ENCODE data around the gene SAMD4A. TPM values are rescaled to one million over a fixed set of nuclear protein-coding genes. Genes with fewer than 3 reads are reported as not detected.
"Not testable (repeated sequence)": the region's sequence is repeated elsewhere in the genome, so short reads cannot be mapped to it uniquely, and the experiment has no call there.

Gene SAMD4A
- total RNA-seq, 1 experiment from 2014 or later: 9.2 TPM

DNA sequence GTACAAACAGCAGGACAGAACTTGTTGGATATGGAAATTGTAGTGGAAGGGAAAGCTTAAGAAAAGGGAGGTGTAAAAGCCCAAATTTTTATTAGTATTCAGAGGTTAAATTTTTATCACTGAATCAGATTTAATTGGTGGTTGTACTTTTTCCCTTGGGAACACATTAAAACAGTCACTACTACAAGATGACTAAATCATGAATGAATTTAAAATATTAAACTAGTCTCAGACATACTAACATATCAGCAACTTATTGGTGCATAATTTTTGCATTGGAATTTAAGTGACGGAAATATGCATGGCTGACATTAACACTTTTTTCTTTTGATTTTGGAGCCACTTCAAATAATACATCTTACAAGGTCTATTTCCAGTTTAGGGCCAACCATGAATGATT lies 27.6 kb downstream of the SAMD4A start:
- DNase-seq (ENCODE audit: low read depth): peak; percentile 23

- peak; percentile 75 for DNase-seq (ENCODE audit: low read depth)
These were observed 31.0 kb downstream of the SAMD4A start for GRCh38 chr14:54597795-54598443.

- peak; percentile 59 for DNase-seq (ENCODE audit: low read depth)
These were observed 33.2 kb downstream of the SAMD4A start for GRCh38 chr14:54599966-54600716.

DNA sequence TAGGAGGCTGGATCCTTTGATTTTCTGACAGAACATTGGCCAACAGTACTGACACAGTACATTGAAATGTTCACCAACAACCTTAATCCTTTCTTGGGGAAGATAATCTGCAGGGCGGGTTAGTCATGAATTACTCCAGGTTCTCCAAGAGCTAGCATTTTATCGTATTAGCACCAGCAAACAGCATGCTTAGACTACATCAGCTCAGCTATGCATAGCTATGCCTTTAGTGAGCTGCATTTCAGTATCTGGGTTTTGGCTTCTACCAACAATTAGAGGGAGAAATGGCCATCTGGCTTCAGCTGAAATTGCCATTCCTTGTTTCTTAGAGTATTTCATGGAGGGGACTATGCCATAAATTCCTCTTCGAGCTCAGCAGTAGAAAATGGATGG lies 33.8 kb downstream of the SAMD4A start:
- peak; percentile 73 for DNase-seq (ENCODE audit: low read depth)

DNA sequence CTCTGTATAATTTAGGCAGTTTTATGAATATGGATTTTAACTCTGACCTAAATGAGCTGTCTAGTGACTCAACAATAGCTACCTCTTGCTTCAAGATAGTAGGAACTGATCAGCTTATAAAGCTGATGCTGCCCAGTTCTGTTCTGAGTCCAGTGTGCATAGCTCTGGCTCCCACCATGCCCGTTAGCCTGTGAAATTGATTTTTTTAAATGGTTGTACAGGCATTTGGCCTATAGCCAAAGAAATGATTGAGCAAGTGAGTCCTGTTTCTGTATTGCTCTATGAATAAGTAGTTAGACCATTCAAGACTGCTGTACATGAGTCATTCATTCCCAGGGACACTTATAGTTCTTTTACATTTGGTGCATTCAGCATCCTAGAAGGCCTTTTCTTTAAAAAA lies 36.4 kb downstream of the SAMD4A start:
- DNase-seq (ENCODE audit: low read depth): peak; percentile 48

GRCh38 chr14:54606178-54606577 lies 39.2 kb downstream of the SAMD4A start:
- DNase-seq (ENCODE audit: low read depth): peak; percentile 81

DNA sequence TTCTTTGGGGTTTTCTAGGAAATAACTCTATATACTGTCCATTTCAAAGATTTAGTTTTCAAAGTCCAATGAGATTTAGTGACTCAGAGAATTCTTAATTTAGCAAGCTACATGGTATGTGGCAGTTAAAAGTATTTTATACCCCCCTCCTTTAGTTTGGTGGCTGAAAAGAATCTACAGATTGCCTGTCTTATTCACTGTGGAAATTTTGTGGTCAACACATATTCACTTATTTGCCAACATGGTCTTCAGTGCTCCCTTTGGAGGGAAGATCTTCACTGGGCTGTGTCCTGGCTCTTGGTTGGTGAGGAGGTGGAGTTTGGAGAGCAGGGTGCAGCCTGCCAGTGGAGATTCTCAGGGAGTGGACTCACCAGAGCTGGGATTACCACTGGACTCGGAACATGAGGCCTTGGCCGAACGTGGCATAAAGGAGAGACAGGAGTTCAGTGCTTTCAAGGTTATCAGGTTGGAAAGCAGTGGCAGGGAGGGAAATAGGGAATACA lies 39.8 kb downstream of the SAMD4A start:
- DNase-seq (ENCODE audit: low read depth): peak; percentile 77

GRCh38 chr14:54609576-54609975 lies 42.6 kb downstream of the SAMD4A start:
- no peak for DNase-seq (ENCODE audit: low read depth)

DNA sequence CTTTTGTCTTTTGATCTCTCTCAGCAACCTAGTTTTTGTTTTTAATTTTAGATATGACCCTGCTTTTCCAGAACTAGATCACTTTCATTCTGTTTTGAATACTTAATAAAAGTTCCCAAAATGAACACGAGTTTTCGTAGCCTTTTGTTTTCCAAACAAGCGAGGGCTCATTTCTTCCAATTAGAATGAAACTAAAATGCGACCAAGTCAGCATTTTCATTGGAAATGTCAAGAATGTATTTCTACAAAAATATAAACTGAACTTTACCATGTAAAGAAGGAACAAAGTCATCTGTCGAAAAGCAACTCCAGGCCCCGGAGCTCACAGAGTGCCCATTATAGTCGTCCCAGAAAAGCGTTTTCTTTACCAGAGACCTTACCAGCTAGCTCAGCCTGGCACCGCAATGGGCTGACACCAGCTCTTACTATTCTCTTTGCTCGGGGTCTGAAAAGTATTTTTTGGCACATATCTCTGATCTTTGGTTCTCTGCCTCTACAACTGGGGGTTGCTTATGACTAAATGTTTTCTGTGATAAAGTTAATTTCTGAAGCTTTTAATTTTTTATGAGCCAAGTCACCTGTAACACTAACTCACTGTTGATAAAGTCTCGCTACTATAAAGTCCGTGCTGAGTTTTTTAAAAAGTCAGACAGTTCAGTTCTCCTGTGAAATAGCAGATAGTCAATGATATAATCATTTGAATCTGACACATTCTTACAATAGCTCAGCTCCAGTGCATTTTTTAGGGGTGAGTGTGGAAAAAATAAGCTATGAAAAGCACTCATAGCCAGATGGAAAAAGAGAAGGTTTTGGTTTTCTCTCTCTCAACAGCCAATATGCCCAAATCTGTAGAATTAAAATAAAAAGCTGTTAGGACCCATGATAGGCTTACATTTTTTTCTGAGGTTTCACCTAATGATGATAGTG lies 43.4 kb downstream of the SAMD4A start:
- peak; percentile 57 for DNase-seq (ENCODE audit: low read depth)

DNA sequence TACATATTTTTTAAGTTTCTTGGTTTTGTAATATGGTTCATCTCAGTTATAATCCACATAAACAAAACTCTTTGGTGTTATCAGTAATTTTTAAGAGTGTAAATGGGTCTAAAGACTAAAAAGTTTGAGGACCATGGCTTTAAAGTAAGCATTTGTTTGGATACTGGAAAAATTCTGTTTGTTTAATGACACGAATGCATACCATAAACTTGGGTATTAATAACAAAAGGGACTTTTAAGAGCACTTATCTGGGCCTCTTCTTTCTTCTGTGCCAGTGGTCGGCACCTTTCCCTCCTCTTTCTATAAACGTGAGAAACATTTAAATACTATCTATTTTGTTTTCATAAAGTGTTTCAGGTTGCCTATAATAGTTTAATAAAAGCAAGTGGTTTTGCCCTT lies 47.4 kb downstream of the SAMD4A start:
- DNase-seq (ENCODE audit: low read depth): no peak

DNA sequence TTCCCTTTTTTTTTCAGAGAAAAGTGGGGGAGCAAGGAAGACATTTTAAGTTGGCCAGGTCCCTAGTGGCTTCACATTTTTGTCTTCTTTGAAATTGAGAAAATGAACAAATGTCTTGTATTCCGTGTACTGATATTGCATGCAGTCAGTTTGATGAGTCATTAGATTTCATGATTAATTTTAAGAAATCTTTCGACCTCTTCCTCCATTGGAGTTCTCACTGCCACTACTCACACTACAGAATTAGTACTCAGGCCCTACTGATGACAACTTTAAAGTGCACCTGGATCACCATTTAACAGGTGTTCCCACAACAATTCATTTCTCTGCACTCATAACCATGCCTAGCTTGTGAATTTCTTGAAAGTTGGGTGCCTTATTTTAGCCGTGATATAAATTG lies 50.5 kb downstream of the SAMD4A start:
- DNase-seq (ENCODE audit: low read depth): peak; percentile 72

GRCh38 chr14:54621686-54622085 lies 54.8 kb downstream of the SAMD4A start:
- DNase-seq (ENCODE audit: low read depth): peak; percentile 51

DNA sequence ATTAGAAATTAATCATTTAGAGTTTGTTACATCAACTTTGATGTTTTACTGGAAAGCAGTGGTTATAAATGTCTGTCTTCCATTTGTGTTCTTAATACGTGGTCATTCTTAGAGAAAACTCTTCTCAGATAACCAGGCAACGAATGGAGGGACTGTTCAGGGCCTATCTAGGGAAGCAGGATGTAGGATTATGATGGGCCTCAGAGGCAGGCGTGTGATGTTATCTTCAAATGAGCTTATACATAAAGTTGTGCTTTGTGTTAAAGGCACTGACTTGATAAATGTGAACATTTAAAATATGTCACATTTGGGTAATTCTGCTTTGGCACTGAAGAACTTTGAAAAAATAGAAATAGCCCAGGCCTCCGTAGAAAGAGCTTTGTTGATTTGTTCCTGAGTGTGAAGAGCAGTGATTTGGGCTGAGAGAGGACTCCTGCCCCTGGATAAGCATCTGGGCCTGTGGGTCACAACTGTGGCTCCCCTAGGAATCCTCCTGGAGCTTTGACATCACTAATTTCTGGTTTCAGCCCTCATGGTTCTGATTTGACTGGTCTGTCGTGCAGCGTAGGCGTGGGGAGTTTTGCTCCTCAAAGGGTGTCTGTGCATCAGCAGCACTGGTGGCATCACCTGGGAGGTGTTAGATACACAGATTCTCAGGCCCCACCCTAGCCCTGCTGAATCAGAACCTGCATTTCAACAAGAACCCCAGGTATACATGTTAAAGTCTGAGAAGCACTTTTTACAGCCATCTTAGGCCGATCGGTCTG lies 55.4 kb downstream of the SAMD4A start:
- no peak for DNase-seq (ENCODE audit: low read depth)

- DNase-seq (ENCODE audit: low read depth): no peak
These were observed 56.5 kb downstream of the SAMD4A start for GRCh38 chr14:54623279-54624004.

- not testable (repeated sequence) for DNase-seq (ENCODE audit: low read depth)
These were observed 57.1 kb downstream of the SAMD4A start for GRCh38 chr14:54624005-54624358.

DNA sequence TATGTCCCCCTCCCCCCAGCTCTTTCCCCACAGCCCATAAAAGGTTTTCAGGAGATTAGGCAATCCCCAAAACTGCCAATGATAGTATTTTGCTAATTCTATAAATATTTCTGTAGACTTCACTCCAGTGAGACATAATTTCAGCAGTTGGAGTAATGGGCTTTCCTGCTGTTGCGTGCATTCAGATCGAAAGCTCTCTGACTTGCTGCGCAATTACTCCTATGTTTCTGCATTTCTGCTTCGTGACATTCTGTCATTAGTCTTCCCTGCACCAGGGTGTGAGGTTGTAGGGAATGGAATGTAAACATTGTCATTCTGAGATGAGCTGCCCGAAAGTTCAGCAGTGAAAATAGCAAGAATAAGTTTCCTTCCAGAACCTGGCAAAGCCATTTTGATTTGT lies 58.2 kb downstream of the SAMD4A start:
- DNase-seq (ENCODE audit: low read depth): no peak

DNA sequence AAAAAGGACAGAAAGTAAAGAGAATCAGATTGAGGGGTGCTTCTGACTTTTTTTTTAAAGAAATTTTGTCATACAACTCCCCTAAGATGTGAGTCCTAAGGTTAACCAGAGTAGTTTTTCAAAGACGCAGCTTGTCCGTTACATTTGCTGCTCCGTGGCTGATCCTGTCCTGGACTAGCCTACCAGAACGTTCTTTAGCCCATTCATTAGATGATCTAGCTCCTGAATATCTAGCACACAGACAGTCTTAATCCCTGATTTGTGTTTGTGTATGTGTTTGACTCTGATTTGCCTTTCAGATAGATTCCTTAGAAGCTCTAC lies 60.3 kb downstream of the SAMD4A start:
- no peak for DNase-seq (ENCODE audit: low read depth)

- peak; percentile 55 for DNase-seq (ENCODE audit: low read depth)
These were observed 60.8 kb downstream of the SAMD4A start for GRCh38 chr14:54627540-54628363.

DNA sequence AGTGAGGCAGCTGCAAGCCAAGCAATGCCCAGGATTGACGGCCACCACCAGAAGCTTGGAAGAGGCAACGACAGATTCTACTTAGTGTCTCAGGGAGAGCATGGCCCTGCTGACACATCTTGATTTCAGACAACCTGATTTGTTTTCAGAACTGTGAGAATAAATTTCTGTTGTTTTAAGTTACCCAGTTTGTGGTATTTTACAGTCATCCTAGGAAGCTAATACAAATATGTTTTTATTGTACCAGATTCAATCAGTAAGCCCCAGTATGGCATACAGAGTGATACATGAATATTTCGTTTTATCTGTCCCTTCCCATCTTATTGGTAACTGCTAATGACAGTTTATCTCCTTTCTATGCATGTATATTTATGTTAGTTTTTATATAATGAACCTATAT lies 62.3 kb downstream of the SAMD4A start:
- DNase-seq (ENCODE audit: low read depth): no peak

All from LHCN-M2 (cell line).